ENCODE data around the gene ANKRD53.
A peak's percentile ranks its signal among the peaks of the same experiment; 100 is the strongest.
"Not testable (repeated sequence)": the region's sequence is repeated elsewhere in the genome, so short reads cannot be mapped to it uniquely, and the experiment has no call there.

Gene ANKRD53

GRCh38 chr2:70986499-70987189 lies 8.2 kb downstream of the ANKRD53 start:
- no peak for DNase-seq (ENCODE audit: extremely low spot score, insufficient read length, low read depth)
- no peak for FAIRE-seq

- FAIRE-seq (no peak), DNase-seq (ENCODE audit: extremely low spot score, insufficient read length, low read depth) (no peak)
These were observed 9.0 kb downstream of the ANKRD53 start for GRCh38 chr2:70987386-70987785.

GRCh38 chr2:70988151-70988550 lies 9.7 kb downstream of the ANKRD53 start:
- FAIRE-seq (no peak), DNase-seq (ENCODE audit: extremely low spot score, insufficient read length, low read depth) (no peak)

GRCh38 chr2:70988726-70989648 lies 10.6 kb downstream of the ANKRD53 start:
- no peak for FAIRE-seq

GRCh38 chr2:70990216-70990615 lies 11.8 kb downstream of the ANKRD53 start:
- FAIRE-seq (no peak), DNase-seq (ENCODE audit: extremely low spot score, insufficient read length, low read depth) (no peak)

More at GRCh38 chr2:70988726-70989648, 10.6 kb downstream of the ANKRD53 start:
- no peak for DNase-seq (ENCODE audit: extremely low spot score, insufficient read length, low read depth)

GRCh38 chr2:70991142-70991541 lies 12.7 kb downstream of the ANKRD53 start:
- FAIRE-seq: no peak

GRCh38 chr2:70991742-70992141 lies 13.3 kb downstream of the ANKRD53 start:
- DNase-seq (ENCODE audit: extremely low spot score, insufficient read length, low read depth) (no peak), FAIRE-seq (no peak)

More at GRCh38 chr2:70991142-70991541, 12.7 kb downstream of the ANKRD53 start:
- DNase-seq (ENCODE audit: extremely low spot score, insufficient read length, low read depth): no peak

GRCh38 chr2:70992945-70993853 lies 14.8 kb downstream of the ANKRD53 start:
- DNase-seq (ENCODE audit: extremely low spot score, insufficient read length, low read depth) (no peak), FAIRE-seq (no peak)

GRCh38 chr2:70994009-70994698 lies 15.7 kb downstream of the ANKRD53 start:
- FAIRE-seq (no peak), DNase-seq (ENCODE audit: extremely low spot score, insufficient read length, low read depth) (no peak)

GRCh38 chr2:70994699-70995425 lies 16.4 kb downstream of the ANKRD53 start, which contains the start of gene TEX261:
TSS of gene TEX261 (minus strand) at chr2:70994873. CDS start at chr2:70994757, 116 bp downstream.
- FAIRE-seq (peak; percentile 90), DNase-seq (ENCODE audit: extremely low spot score, insufficient read length, low read depth) (peak; percentile 82)

- FAIRE-seq (peak; percentile 83), DNase-seq (ENCODE audit: extremely low spot score, insufficient read length, low read depth) (peak; percentile 33)
These were observed 16.9 kb downstream of the ANKRD53 start for GRCh38 chr2:70995426-70995729.

- FAIRE-seq; DNase-seq (ENCODE audit: extremely low spot score, insufficient read length, low read depth): not testable (repeated sequence)
These were observed 20.5 kb downstream of the ANKRD53 start for GRCh38 chr2:70998885-70999284.

- no peak for DNase-seq (ENCODE audit: extremely low spot score, insufficient read length, low read depth)
- no peak for FAIRE-seq
These were observed 20.9 kb downstream of the ANKRD53 start for GRCh38 chr2:70999362-70999761.

- FAIRE-seq; DNase-seq (ENCODE audit: extremely low spot score, insufficient read length, low read depth): not testable (repeated sequence)
These were observed 21.5 kb downstream of the ANKRD53 start for GRCh38 chr2:70999931-71000330.

- FAIRE-seq: peak; percentile 88
- peak; percentile 66 for DNase-seq (ENCODE audit: extremely low spot score, insufficient read length, low read depth)
These were observed 22.6 kb downstream of the ANKRD53 start for GRCh38 chr2:71000780-71001591.

GRCh38 chr2:71001592-71001927 lies 23.1 kb downstream of the ANKRD53 start:
- DNase-seq (ENCODE audit: extremely low spot score, insufficient read length, low read depth): no peak
- no peak for FAIRE-seq

- FAIRE-seq (no peak), DNase-seq (ENCODE audit: extremely low spot score, insufficient read length, low read depth) (no peak)
These were observed 23.6 kb downstream of the ANKRD53 start for GRCh38 chr2:71001981-71002570.

- FAIRE-seq (no peak), DNase-seq (ENCODE audit: extremely low spot score, insufficient read length, low read depth) (no peak)
These were observed 25.0 kb downstream of the ANKRD53 start for GRCh38 chr2:71003396-71003795.

Measured in GM18507 (cell line).